GM21381 (cell line): ENCODE measurements around the gene CD52.
"Not testable (repeated sequence)": the region's sequence is repeated elsewhere in the genome, so short reads cannot be mapped to it uniquely, and the experiment has no call there.

Experiments used
- ATAC-seq: cut with Tn5 transposase; IDR thresholded peaks from one replicate; pipeline ENCODE4 v1.9.1; 2021; ENCODE audit warnings: mild to moderate bottlenecking, moderate library complexity; ENCODE audit not compliant: unreplicated experiment

The CD52 gene

DNA sequence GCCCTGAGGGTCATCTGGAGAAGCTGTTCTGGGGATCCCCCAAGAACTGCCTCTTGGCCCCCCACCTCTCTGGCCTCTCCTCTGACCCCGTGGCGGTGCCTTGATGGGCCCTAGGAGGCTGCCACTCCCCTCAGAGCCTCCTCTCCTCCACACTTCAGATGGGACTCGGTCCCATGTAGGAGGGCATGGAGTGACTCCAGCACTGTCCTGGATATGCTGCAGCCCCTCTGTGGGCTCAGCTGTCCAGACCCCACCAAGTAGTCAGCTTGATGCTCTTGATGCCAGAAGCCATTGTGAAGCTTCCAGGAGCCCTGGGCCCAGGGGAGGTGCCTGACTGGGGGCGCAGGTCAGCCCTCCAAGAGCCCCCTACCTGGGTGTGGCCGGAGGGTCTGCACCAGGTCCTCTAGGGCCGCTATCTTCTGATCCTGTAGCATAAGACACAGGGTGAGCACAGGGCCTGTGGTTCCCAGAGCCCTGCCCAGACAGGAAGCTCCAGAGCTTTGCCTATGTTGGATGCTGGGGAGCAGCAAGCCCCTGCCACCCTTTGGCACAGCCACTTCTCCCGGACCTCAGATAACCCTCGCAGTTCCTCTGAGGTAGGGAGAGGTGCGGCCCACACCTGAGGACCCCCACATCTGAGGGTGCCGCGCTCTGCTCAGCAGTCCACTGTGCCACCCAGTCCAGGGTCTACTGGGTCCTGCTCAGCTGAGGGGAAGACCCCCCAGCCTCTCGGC is 20.5 kb upstream of the CD52 start:
- no peak for ATAC-seq

DNA sequence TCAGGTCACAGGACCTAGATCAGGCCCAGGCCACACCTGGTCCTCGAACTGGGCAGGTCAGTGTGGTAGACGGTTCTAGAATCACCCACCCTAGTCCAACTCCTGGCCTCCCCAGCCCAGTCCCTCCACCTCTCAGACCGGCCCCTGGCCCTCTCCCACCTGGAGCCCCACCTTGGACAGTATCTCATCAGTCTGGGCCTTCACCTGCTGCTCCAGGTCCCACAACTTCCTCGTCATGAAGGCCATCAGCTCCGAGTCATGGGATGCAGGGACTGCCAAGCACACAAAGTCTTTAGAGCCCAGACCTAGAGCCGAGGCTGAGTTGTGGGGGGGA is 20.0 kb upstream of the CD52 start:
- ATAC-seq = no peak

DNA sequence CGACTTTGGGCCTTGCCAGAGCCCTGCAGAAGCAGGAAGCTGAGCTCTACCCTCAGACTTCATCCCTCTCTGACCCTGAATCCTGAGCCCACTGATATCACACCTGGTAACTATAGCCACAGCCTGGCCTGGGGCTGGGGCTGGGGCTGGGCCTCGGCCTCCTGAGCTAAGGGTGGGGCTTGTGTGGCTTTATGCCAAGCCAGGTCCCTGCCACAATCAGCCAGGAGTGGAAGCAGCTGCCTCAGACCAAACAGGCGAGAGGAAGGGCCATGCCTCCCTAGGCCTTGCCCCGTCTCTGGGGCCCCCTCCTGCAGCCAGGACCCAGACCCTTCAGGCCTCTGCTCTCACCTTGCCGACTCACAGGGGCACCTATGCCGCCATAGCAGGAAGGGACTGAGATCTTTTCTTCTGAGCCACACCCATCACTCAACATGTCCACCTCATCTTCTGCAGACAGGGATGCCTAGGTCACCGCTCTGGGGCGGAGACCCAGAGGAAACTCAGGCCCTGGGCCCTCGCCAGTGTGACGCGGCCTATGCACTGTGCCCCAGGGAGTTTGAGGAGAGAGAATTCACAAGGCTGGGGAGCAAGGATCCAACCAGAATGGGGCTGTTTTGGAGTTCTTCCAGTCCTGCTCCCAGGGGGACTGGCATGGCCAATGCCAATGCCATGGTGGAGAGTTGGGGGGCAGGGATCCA is 17.0 kb upstream of the CD52 start:
- ATAC-seq = no peak

DNA sequence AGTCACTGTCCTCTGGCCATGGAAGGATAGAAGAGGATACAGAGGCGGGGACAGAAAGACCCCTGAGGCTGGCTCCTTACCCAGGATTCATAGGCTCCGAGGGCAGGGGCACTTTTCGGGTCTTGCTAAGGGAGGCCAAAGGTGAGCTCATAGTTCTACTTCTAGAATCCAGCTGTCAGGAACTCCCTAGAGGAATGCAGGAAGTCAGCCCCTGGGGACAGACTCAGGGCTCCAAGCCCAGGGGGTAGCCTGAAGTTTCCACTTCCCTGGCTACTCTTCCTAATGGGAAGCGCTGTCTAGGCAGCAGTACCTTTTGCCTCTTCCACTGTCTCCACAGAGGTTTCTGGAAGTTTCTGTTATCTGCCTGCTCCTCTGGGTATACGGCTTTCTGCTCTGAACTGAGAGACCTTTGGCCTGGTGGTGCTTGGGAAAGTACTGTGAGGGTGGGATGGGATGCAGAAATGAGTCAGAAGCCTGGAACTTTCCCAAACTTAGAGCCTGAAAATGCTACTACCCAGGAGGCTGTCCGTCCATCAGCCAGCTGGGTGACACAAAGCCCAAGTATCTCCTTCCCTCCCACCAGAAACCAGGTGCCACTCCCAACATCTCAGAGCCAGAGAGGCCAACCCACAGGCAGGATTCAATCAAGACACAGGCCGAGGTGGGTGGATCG is 14.9 kb upstream of the CD52 start:
- ATAC-seq = no peak

DNA sequence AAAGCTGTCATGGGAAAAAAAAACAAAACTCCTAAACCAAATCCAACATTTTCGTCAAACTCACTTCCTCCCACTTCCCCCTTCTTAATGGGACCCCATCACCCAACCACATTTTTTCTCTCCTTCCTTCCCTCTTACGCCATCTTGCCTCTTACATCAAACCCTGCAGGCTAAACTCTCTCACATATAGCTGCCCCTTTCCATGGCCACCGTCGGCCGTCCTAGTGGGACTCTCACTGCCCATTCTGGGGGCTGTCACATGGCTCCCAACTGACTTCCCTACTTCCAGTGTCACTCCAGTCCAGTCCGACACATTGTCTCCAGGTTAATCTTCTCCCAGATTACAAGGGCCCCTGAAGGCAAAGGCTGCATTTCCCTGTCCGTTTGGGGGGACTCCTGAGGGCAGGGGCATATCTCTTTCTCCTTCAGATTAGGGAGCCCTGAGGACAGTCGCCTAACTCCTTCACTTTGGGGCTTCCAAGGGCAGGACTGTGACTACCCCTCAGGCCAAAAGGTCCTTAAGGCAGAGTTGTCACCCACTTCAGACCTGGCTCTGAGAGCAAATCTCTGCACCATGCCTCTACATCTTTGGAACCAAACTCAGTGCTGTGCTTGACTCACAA is 12.0 kb upstream of the CD52 start:
- no peak for ATAC-seq

DNA sequence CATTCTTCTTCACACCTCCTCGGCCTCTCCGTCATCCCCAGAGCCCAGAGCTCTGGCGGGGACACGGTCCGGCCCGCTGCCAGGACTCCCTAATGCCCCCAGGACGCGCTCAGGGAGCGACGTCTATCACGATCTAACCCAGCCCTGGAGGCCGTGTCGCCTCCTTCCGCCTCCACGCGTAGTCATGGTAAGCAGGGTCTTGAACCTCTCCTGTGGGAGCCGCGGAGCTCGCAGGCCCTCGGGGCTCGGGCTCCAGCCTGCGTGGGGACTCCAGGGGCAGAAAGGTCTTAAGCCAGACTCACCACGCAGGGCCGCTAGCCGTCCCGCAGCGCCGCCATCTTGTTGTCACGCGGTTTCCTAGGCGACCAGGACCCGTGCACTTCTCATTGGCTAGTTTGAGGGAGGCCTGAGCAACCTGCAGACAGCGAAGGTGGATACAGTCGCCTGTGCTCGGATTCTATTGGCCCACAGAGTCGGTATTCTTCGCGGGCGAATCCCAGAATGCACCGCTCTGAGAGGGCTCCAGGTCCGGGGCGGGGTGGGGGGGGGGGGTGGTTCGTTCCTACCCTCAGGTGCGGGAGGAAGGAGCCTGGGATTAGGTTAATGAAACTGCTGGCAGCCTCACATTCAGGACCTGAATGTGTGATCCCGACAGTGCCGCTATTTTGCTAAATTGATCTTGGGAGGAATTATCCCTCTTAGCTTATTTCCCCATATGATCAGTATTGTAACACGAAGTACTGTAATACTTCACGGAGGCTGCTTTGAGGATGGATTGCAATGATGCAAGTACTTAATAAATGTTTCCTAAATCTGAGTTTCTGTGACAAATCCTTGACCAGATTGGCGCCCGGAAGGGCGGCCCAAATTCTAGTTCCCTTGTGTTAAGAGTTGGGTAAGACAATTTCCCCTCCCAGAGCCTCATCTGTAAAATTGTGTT is 11.2 kb upstream of the CD52 start, which contains the start of gene UBXN11:
Gene UBXN11, minus strand, starts transcription at position 347 of the 940 bp plus-strand sequence. CDS start 3,753 bp downstream, outside the sequence.
- peak; percentile 97 for ATAC-seq

DNA sequence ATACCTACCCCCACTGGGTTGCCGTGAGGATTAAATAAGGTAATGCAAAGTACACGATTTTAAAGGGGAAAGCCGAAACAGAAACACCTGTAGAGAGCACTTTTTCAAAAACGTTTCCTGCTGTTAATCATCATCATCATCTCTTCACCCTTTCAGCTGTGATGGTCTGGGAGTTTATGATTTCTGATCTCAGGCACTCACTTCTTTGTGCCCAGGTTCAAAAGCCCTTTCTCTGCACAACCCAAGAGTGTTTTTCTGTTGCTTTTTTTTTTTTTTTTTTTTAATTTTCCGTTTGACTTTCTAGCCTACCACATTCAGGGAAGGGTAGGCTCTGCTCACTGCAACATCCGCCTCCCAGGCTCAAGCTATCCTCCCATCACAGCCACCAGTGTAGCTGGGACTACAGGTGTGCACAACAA is 10.4 kb upstream of the CD52 start:
- peak; percentile 10 for ATAC-seq

DNA sequence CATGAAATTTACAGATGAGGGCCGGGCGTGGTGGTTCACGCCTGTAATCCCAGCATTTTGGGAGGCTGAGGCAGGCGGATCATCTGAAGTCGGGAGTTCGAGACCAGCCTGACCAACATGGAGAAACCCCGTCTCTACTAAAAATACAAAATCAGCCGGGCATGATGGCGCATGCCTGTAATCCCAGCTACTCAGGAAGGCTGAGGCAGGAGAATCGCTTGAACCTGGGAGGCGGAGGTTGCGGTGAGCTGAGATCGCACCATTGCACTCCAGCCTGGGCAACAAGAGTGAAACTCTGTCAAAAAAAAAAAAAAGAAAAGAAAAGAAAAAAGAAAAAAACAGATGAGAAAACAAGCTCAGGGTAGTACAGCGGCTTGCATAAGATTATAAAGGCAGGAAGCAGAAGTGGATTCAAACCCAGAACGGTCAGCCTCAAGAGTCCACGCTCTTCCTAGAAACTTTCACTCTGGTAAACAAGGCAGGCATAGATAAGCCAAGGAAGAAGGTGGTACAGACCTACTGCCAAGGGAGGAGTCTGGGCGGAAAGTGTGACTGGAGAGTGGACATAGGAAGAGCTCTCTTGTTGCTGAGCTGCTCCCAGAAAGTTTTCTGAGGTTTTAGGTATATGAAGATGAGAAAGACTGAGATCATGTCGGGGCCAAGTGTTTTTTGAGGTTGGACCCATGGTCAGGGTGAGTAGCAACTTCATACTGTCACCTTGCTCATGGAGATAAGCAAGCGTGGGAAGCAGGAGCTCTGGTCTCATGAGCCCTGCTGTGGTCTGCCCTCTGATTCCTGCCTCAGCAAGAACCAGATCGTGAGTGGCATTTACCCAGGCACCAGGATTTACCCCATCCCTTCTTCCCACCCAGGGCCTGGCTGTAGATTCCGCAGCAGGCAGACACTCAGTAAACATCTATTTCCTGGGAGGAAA is 9.5 kb upstream of the CD52 start:
- not testable (repeated sequence) for ATAC-seq

DNA sequence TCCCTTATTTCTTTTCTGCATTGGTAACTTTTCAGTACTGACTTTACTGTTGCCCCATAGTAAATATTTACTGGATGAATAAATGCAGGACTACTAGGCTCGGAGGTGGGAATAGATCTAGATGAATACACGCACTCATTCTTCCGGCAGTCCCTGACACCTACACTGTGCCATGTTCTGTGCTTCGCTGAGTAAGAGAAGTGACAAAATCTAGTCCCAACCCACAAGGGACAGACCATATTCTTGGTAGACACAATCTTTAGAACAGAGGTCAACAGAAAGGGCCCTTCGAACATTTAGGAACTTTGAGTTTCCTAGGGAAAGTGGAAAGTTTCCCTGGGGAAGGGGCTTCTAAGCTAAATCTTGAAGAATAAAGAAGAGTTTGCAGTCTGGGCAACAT is 3.3 kb upstream of the CD52 start:
- ATAC-seq = no peak

DNA sequence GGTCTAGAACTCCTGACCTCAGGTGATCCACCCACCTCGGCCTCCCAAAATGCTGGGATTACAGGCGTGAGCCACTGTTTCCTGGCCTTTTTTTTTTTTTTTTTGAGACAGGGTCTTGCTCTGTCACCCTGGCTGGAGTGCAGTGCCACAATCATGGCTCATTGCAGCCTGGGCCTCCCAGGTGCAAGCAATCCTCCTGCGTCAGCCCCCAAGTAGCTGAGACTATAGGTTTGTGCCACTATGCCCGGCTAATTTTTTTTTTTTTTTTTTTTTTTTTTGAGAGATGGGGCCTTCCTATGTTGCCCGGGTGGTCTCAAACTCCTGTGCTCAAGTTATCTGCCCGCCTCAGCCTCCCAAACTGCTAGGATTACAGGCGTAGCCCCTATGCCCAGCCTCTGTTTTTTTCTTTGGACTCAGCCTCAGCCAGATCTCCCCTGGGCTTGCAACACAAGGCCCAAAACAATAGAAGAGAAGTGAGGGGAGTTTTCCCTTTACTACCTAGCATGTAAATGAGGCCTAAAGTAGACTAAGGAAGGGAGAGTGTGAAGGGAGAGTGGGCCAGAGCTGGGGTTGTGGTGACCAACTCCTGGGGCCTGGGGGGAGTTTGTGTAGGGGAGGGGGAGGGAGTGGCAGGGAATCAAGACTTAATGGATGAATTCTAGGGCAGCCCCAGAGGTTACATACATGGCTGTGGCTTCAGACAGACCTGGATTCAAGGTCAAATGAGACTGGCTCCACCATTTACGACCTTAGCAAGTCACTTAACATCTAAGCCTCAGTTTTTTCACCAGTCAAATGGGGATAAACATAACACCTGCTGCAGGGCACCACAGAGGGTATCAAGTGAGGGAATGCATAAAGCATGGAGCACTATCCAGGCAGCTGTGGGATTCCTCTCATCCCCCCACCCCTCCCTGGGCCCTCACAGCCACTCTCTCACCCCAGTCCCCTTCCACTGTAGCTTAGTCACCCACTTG is 1.6 kb upstream of the CD52 start:
- no peak for ATAC-seq

DNA sequence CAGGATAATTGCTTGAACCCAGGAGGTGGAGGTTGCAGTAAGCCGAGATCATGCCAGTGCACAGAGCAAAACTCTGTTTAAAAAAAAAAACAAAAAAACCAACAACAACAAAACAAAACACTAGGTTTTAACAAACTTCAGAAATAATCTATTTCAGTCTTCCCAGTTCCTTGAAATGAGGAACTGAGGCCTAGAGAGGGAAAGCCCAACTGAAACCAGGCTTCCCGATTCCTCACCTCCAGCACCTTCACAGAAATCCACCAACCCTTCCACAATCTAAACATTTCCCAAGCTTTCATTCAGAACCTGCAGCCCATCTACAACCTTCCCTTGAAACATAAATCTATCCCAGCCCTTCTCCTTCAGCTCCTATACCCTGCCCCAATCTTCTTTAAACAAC is 612 bp upstream of the CD52 start:
- no peak for ATAC-seq

DNA sequence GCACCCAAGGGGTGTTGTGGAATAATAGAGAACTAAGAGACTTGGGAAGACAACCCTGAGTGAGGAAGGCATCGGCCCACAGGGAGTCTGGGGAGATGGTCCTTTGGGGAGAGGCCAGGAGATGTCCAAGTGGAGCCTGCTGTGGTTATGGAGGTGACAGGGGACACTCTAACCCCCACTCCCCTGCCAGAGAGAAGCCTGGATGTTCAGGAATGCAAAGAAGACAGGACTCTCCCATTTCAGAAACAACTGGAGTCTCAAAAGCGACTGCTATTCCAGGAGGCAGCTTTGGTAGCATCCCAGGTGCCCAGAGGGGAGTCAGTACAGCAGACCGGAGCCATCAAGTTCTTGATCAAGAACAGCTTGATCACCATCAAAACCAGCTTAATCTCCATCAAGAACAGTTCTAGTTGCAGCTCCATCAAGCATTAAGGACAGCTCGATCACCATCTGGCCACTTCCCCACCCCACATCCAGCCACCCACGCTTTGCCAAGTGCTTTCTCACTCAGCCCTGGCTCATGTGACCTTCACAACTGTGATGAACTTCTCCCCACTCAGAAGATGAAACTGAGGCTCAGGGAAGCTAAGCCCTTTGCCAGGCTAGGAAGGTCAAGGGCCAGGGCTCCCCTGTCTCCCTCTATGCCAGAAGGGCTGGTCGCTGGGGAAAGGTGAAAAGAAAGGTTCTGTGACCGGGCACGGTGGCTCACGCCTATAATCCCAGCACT is 743 bp downstream of the CD52 start:
- ATAC-seq = no peak

DNA sequence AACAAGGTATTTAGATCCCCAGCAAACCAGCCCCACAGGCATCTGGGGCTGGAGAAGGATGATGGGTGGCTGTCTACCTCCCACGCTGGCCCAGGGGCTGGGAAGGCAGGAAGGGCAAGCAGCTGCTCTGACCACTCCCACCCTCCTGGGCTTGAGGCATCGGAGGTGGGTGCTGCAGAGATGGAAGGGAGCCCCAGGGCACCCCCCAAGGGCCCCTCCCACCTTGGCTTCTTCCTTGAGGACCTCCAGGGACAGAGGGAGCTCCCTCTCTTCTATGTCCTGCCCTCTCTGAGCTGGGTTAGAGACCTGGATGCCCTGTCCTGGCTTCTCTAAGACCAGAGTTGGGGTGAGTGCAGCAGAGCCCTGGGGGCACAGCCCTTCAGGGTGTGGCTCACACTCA is 3.1 kb downstream of the CD52 start:
- ATAC-seq = no peak

DNA sequence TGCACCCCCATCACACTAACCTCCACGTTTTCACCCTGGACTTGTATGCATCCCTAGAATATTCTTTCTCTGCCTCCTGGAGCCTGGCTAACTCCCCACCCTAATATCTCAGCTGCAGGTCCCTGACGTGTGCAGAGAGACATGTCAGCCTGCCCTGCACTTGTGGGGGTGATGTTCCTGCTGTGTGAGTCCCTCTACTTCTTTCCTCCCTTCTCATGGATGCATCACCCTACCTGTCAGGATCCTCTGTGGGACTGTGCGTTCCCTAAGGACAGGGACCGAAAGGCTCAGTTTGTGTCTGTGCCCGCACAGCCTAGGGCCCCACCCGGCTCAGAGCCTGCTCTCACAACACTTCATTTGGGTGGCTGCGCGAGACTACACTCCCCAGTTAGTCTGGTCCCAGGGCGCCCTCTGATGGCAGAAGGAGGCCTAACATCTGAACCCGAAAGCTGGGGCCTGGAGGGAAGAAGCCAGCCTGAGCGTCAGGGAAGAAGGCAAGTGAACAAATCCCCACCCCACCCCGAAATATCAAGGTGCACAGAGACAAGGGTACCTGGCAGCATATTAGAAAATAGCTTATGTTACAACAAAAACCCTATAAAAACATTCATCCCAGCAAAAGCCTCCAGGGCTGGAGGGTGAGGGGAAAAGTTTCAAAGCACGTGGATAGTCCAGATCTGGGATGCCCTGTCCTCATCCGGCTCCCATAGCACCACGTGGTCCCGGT is 3.7 kb downstream of the CD52 start:
- no peak for ATAC-seq

DNA sequence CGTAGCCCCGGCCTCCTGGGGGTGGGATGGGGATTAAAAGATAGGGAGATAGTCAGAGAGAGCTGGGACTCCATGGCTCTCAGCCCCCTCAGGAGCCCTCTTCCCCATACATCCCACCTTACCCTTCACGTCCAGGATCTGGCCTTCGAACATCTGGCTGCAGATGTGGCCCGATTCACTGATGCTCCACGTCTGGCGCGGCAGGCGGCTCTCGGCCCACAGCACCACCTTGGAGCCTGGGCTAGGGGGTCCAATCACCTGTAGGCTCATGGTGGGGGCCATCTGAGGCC is 4.2 kb downstream of the CD52 start:
- no peak for ATAC-seq

DNA sequence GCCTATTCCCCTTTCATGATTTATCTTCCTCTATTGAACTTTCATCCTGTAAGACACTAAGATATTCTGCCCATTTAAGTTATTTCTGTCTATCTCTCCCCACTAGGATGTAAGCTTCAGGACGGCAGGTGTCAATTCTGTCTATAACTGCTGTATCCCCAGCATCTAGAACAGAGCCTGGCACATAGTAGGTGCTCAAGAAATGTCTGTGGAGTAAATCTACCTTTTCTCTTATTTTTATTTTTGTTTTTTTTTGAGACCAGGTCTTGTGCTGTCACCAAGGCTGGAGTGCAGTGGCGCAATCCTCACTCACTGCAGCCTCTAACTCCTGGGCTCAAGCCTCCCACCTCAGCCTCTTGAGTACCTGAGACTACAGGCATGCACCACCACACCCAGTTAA is 5.6 kb downstream of the CD52 start:
- no peak for ATAC-seq

DNA sequence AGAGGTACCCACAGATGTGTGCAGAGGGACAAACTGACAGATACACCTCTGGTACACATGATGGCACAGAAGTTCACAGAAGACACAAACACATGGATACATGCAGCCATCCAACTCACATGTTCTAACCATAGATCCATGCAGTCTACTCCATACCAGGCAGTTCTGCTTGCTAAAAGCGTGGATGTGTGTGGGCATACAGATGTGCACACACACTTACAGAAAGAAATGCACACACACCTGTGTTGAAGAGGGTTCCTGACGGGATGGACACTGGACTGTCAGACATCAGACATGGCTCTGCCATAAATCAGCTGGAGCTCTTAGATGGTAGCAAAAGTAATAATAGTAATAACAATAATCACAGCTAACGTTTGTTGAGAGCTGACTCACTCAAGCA is 6.8 kb downstream of the CD52 start:
- ATAC-seq = no peak
